K562 (cell line): ENCODE results near the gene EPB41L1. TPM values are rescaled to one million over a fixed set of nuclear protein-coding genes. Genes with fewer than 3 reads are reported as not detected.
A peak's percentile ranks its signal among the peaks of the same experiment; 100 is the strongest.

Experiments
- BCOR ChIP-seq: fragments of 450-650 bp; IDR thresholded peaks from 2 replicates; pipeline ENCODE4 v1.6.1; 2016
- CBFA2T3 ChIP-seq: fragments of 450-650 bp; IDR thresholded peaks from 2 replicates; pipeline ENCODE4 v1.6.1; 2017
- CCNT2 ChIP-seq: IDR thresholded peaks from 2 replicates; pipeline ENCODE4 v1.6.1; 2011; ENCODE audit warnings: borderline replicate concordance, low read depth, mild to moderate bottlenecking, moderate library complexity, mixed read lengths, low read length; ENCODE audit not compliant: insufficient read length; ENCODE audit errors: extremely low read depth
- ELF4 ChIP-seq: fragments of 450-650 bp; formaldehyde crosslinking; IDR thresholded peaks from 2 replicates; pipeline ENCODE4 v1.4.0; 2022; ENCODE audit warnings: missing genetic modification characterization
- ESRRA ChIP-seq: fragments of 450-650 bp; IDR thresholded peaks from 2 replicates; pipeline ENCODE4 v1.6.1; 2014; ENCODE audit warnings: low read depth, mild to moderate bottlenecking, moderate library complexity, borderline replicate concordance
- FOXK2 ChIP-seq, 2 experiments: fragments of 450-650 bp; IDR thresholded peaks in 1 of 2; conservative IDR thresholded peaks in 1 of 2; 2 replicates each; pipeline ENCODE4 v1.6.1; 2016; ENCODE audit warnings: low read depth in 2 of 2, mild to moderate bottlenecking in 1 of 2
- FOXM1 ChIP-seq, 2 experiments: fragments of 450-650 bp in 1 of 2; sonication (generic) in 1 of 2; formaldehyde crosslinking in 1 of 2; IDR thresholded peaks; 2 replicates each; pipeline versions ENCODE4 v1.6.1 to v1.9.0; 2017 to 2022; ENCODE audit warnings: low read depth in 2 of 2, mild to moderate bottlenecking in 2 of 2, missing genetic modification reagents in 1 of 2, moderate library complexity in 1 of 2
- GATA2 ChIP-seq: sonication (generic); formaldehyde crosslinking; IDR thresholded peaks from 2 replicates; pipeline ENCODE4 v1.4.0; 2020; ENCODE audit warnings: mild to moderate bottlenecking, missing genetic modification reagents
- HDAC1 ChIP-seq, 2 experiments: fragments of 450-650 bp; IDR thresholded peaks; 2 replicates each; pipeline ENCODE4 v1.6.1; 2016 to 2017; ENCODE audit warnings: inconsistent platforms in 1 of 2, mild to moderate bottlenecking in 1 of 2, moderate library complexity in 1 of 2
- MBD2 ChIP-seq: sonication (generic); IDR thresholded peaks from 2 replicates; pipeline ENCODE4 v1.6.1; 2016; ENCODE audit warnings: low read depth, borderline replicate concordance
- MEF2D ChIP-seq: conservative IDR thresholded peaks from 2 replicates; pipeline ENCODE4 v1.6.1; 2016; ENCODE audit warnings: low read depth, missing genetic modification characterization, missing compliant biosample characterization
- MEIS2 ChIP-seq: fragments of 450-650 bp; IDR thresholded peaks from 2 replicates; pipeline ENCODE4 v1.6.1; 2014; ENCODE audit warnings: mild to moderate bottlenecking; ENCODE audit not compliant: partially characterized antibody
- MTA1 ChIP-seq: fragments of 450-650 bp; IDR thresholded peaks from 2 replicates; pipeline ENCODE4 v1.6.1; 2017; ENCODE audit warnings: borderline replicate concordance
- NCOR1 ChIP-seq: fragments of 450-650 bp; IDR thresholded peaks from 2 replicates; pipeline ENCODE4 v1.6.1; 2016; ENCODE audit warnings: mild to moderate bottlenecking, moderate library complexity
- NEUROD1 ChIP-seq: fragments of 150-350 bp; IDR thresholded peaks from 2 replicates; pipeline ENCODE4 v1.6.1; 2014; ENCODE audit warnings: borderline replicate concordance, low read length, low read depth; ENCODE audit not compliant: partially characterized antibody
- NFIC ChIP-seq: fragments of 450-650 bp; IDR thresholded peaks from 2 replicates; pipeline ENCODE4 v1.6.1; 2017; ENCODE audit warnings: mild to moderate bottlenecking, inconsistent platforms
- NR2F6 ChIP-seq: fragments of 450-650 bp; formaldehyde crosslinking; IDR thresholded peaks from 2 replicates; pipeline ENCODE4 v1.4.0; 2020; ENCODE audit warnings: mild to moderate bottlenecking
- POLR2AphosphoS5 ChIP-seq: IDR thresholded peaks from 2 replicates; pipeline ENCODE4 v1.6.1; 2011; ENCODE audit warnings: mild to moderate bottlenecking, low read depth, low read length, moderate library complexity; ENCODE audit not compliant: control insufficient read depth, insufficient read depth
- PREB ChIP-seq: sonication (generic); formaldehyde crosslinking; IDR thresholded peaks from 2 replicates; pipeline ENCODE4 v1.8.1; 2023; ENCODE audit warnings: mild to moderate bottlenecking, missing genetic modification reagents
- RBBP5 ChIP-seq: fragments of 200-600 bp; sonication (generic); IDR thresholded peaks from 2 replicates; pipeline ENCODE4 v1.6.1; 2012; ENCODE audit warnings: borderline replicate concordance, mild to moderate bottlenecking, low read length, control low read depth, inconsistent platforms; ENCODE audit not compliant: insufficient read depth, poor library complexity, severe bottlenecking
- RCOR1 ChIP-seq, 2 experiments: IDR thresholded peaks; 2 replicates each; pipeline ENCODE4 v1.6.1; 2012; ENCODE audit warnings: low read depth in 2 of 2, low read length in 2 of 2, borderline replicate concordance in 1 of 2, improper control_type of control experiment in 1 of 2
- SMARCA5 ChIP-seq: fragments of 450-650 bp; IDR thresholded peaks from 2 replicates; pipeline ENCODE4 v1.6.1; 2016
- TCF3 ChIP-seq: sonication (generic); formaldehyde crosslinking; IDR thresholded peaks from 2 replicates; pipeline ENCODE4 v1.4.0; 2020; ENCODE audit warnings: mild to moderate bottlenecking, missing genetic modification reagents
- TRIM28 ChIP-seq: fragments of 450-650 bp; IDR thresholded peaks from 2 replicates; pipeline ENCODE4 v1.6.1; 2017
- ZBTB7A ChIP-seq: IDR thresholded peaks from 2 replicates; pipeline ENCODE4 v1.6.1; 2011; ENCODE audit warnings: low read depth, mild to moderate bottlenecking, low read length, moderate library complexity, borderline replicate concordance; ENCODE audit not compliant: control insufficient read depth
- ZFPM2 ChIP-seq: fragments of 250-450 bp; sonication (Bioruptor Pico); IDR thresholded peaks from 2 replicates; pipeline ENCODE4 v1.5.1; 2022; ENCODE audit warnings: mild to moderate bottlenecking
- ZNF175 ChIP-seq: fragments of 200-800 bp; sonication (Bioruptor generic); IDR thresholded peaks from 2 replicates; pipeline ENCODE4 v1.6.1; 2016; ENCODE audit warnings: low read depth, mild to moderate bottlenecking, missing genetic modification characterization, missing compliant biosample characterization
- ZNF274 ChIP-seq: IDR thresholded peaks from 2 replicates; pipeline ENCODE4 v1.6.1; 2011; ENCODE audit warnings: low read depth, mild to moderate bottlenecking, low read length, moderate library complexity, borderline replicate concordance
- ZNF584 ChIP-seq: fragments of 200-800 bp; sonication (Bioruptor generic); IDR thresholded peaks from 2 replicates; pipeline ENCODE4 v1.6.1; 2016; ENCODE audit warnings: low read depth, mild to moderate bottlenecking, missing genetic modification characterization, missing compliant biosample characterization
- polyA plus RNA-seq, 8 experiments: library from polyadenylated mRNA; depleted of rRNA in 4 of 8; stranded (reverse) in 5 of 8; unstranded in 3 of 8; fragments of >200 nt; fragmentation: Nextera tagmentation in 2 of 8; fragmentation: Illumina TruSeq in 1 of 8; extraction: Ambion mirVana in 2 of 8; extraction: Trizol in 1 of 8; gene quantifications; 2 replicates each; pipeline versions ENCODE4 v1.2.1 to v1.2.3, GENCODE V29; 2011 to 2014; ENCODE audit warnings: inconsistent platforms in 1 of 8, missing spikeins in 1 of 8
- total RNA-seq, 7 experiments: library from RNA; depleted of rRNA in 6 of 7; stranded (reverse); fragments of >200 nt in 6 of 7; fragmentation: Illumina TruSeq in 2 of 7; extraction: Trizol in 2 of 7; gene quantifications; 2 replicates each; pipeline versions ENCODE4 v1.2.1 to v1.2.3, GENCODE V29; 2011 to 2021; ENCODE audit warnings: low replicate concordance in 1 of 7

The EPB41L1 gene
- total and polyA plus RNA-seq, 9 of the 15 experiments (the other 6 are each of a cell fraction or from before 2014, with no cell fraction given): 0.11 to 4.3 (median 1.3) TPM

DNA sequence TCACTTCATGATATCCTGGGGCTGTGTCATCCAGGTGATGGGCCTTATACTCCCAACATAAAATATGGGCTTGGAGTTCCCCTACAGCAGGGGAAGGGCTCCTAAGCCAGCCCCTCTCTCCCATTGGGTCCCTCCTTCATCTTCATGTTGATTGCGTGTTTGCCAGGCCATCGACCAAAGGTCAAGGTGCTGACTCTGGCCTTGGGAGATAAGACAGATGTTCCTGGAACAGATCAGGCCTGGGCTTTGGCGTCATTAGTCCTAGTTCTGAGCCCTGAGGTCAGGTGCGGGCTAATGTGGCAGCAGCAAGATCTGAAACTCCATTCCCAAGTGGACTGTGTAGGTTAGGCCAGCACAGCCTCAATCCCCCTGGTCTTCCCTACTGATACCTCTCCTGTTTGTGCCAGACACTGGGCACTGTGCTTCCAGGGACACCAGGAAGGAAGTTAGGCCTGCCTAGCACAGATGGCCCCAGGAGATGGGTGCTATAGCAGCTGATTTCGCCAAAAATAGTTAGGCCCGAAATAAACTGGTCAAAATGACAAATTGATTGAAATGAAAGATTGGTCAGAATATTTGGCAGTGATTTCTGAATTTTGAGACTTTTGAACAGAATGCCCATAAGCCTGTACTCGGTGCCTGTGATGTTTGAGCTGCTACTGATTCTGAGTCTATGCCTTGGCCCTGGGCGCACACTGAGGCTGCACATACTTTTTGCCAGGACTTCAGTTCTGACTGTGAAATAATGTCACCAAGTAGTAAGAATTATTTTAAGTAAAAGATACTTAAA, 28.8 kb downstream of the EPB41L1 start (continued):
- TF ChIP-seq ZNF584 (CRISPR knock-in tag) (peak; percentile 49; the same call in 1 of the 2 replicates), FOXM1 (IDR thresholded peaks at IDR 0.05; ENCODE audit: low read depth) (peak; percentile 85), FOXM1 (CRISPR knock-in tag; IDR thresholded peaks at IDR 0.05; ENCODE audit: low read depth) (no peak), GATA2 (peak; percentile 87), NFIC (peak; percentile 88), RBBP5 (peak; percentile 72), ZFPM2 (CRISPR knock-in tag) (no peak), ELF4 (CRISPR knock-in tag) (0 out of 2 replicates have a peak, but pooled peaks have one; percentile 18), NR2F6 (0 out of 2 replicates have a peak, but pooled peaks have one; percentile 60), HDAC1 (IDR thresholded peaks at IDR 0.05) (peak in 1 of 2 experiments; percentile 59; a peak in 2 of 4 replicates), TCF3 (CRISPR knock-in tag) (peak; percentile 99), ZNF274 (no peak), RCOR1 (IDR thresholded peaks at IDR 0.05; ENCODE audit: borderline replicate concordance in 1 of 2, low read depth in 2 of 2, low read length in 2 of 2) (peak in 1 of 2 experiments; percentile 94; a peak in 2 of 4 replicates), ESRRA (peak; percentile 94), BCOR (peak; percentile 48; the same call in 1 of the 2 replicates), NEUROD1 (peak; percentile 58), MEF2D (tag) (peak; percentile 96), FOXK2 (conservative IDR thresholded peaks at IDR 0.05 in 1 of 2, IDR thresholded peaks at IDR 0.05 in 1 of 2; ENCODE audit: low read depth in 2 of 2) (peak in 1 of 2 experiments; percentile 66; a peak in 1 of 4 replicates), ZNF175 (peak; percentile 55; the same call in 1 of the 2 replicates), CBFA2T3 (peak; percentile 98), NCOR1 (peak; percentile 93), ZBTB7A (peak; percentile 58), SMARCA5 (no peak), CCNT2 (peak; percentile 61), MTA1 (peak; percentile 61; the same call in 1 of the 2 replicates), POLR2AphosphoS5 (peak; percentile 94), TRIM28 (0 out of 2 replicates have a peak, but pooled peaks have one; percentile 33), PREB (no peak), MEIS2 (peak; percentile 68), MBD2 (peak; percentile 45; the same call in 1 of the 2 replicates)
